HEK293 (cell line): ENCODE results near the gene STK11.

Experiments
- CTCF ChIA-PET: fragments of 350-600 bp; formaldehyde crosslinking; extraction: SDS; loops from one replicate; lab custom pipeline; 2021; ENCODE audit warnings: antibody characterized with exemption; lab: Yijun Ruan, JAX
- POLR2A ChIA-PET: fragments of 300-600 bp; formaldehyde crosslinking; extraction: SDS; loops from one replicate; lab custom pipeline; 2020; ENCODE audit warnings: antibody characterized with exemption, inconsistent platforms; lab: Yijun Ruan, JAX
- H3K27ac ChIP-seq: fragments of 200-500 bp; sonication (Bioruptor generic); 2 replicates; pipeline ENCODE4 v1.5.1; 2014; ENCODE audit warnings: low read depth, low read length, control low read depth, inconsistent platforms; ENCODE audit errors: extremely low read depth
- H3K36me3 ChIP-seq, 2 experiments: fragments of 200-500 bp in 1 of 2; sonication (Bioruptor generic) in 1 of 2; 1 replicate in 1 of 2; 2 replicates in 1 of 2; pipeline ENCODE4 v1.5.1; 2014 to 2017; ENCODE audit warnings: inconsistent platforms in 2 of 2, low read length in 2 of 2; ENCODE audit not compliant: control insufficient read depth in 2 of 2, insufficient read depth in 1 of 2
- H3K4me1 ChIP-seq: fragments of 200-500 bp; sonication (Bioruptor generic); 2 replicates; pipeline ENCODE4 v1.5.1; 2014; ENCODE audit warnings: mild to moderate bottlenecking, low read length, inconsistent platforms; ENCODE audit not compliant: control insufficient read depth, insufficient read depth
- H3K4me3 ChIP-seq: 2 replicates; pipeline ENCODE4 v1.5.1; 2011; ENCODE audit warnings: low read depth, mild to moderate bottlenecking, control low read depth, low read length, moderate library complexity
- H3K9me3 ChIP-seq: fragments of 200-500 bp; sonication (Bioruptor generic); 2 replicates; pipeline ENCODE4 v1.5.1; 2014; ENCODE audit warnings: low read depth, low read length, inconsistent platforms; ENCODE audit not compliant: control insufficient read depth, insufficient read depth
- GLIS1 ChIP-seq: fragments of 450-650 bp; formaldehyde crosslinking; IDR thresholded peaks from 2 replicates; pipeline ENCODE4 v1.5.1; 2016; ENCODE audit warnings: missing biosample characterization, missing genetic modification characterization
- HOXC10 ChIP-seq: sonication (generic); formaldehyde crosslinking; IDR thresholded peaks from 2 replicates; pipeline ENCODE4 v1.8.1; 2023; ENCODE audit warnings: mild to moderate bottlenecking, missing genetic modification reagents
- KLF10 ChIP-seq: fragments of 450-650 bp; IDR thresholded peaks from 2 replicates; pipeline ENCODE4 v1.5.1; 2018; ENCODE audit warnings: missing biosample characterization, mild to moderate bottlenecking, missing genetic modification characterization
- KLF9 ChIP-seq: fragments of 450-650 bp; formaldehyde crosslinking; IDR thresholded peaks from 2 replicates; pipeline ENCODE4 v1.5.1; 2016; ENCODE audit warnings: missing biosample characterization, missing genetic modification characterization, low read depth
- SALL2 ChIP-seq: fragments of 450-650 bp; formaldehyde crosslinking; IDR thresholded peaks from 2 replicates; pipeline ENCODE4 v1.5.0; 2017; ENCODE audit warnings: missing biosample characterization, mild to moderate bottlenecking, missing genetic modification characterization, borderline replicate concordance
- SCRT1 ChIP-seq: fragments of 450-650 bp; formaldehyde crosslinking; IDR thresholded peaks from 2 replicates; pipeline ENCODE4 v1.5.1; 2016; ENCODE audit warnings: missing biosample characterization, missing genetic modification characterization, borderline replicate concordance
- ZEB2 ChIP-seq: fragments of 450-650 bp; formaldehyde crosslinking; IDR thresholded peaks from 2 replicates; pipeline ENCODE4 v1.5.1; 2016; ENCODE audit warnings: missing biosample characterization, missing genetic modification characterization
- ZFP3 ChIP-seq: fragments of 450-650 bp; formaldehyde crosslinking; IDR thresholded peaks from 2 replicates; pipeline ENCODE4 v1.5.1; 2016; ENCODE audit warnings: low read depth, missing biosample characterization, missing genetic modification characterization
- ZFP37 ChIP-seq: fragments of 450-650 bp; formaldehyde crosslinking; IDR thresholded peaks from 2 replicates; pipeline ENCODE4 v1.5.1; 2016; ENCODE audit warnings: missing biosample characterization, missing genetic modification characterization
- ZNF24 ChIP-seq: fragments of 450-650 bp; formaldehyde crosslinking; IDR thresholded peaks from 2 replicates; pipeline ENCODE4 v1.5.1; 2016; ENCODE audit warnings: missing biosample characterization, missing genetic modification characterization
- ZNF26 ChIP-seq: fragments of 450-650 bp; formaldehyde crosslinking; IDR thresholded peaks from 2 replicates; pipeline ENCODE4 v1.5.1; 2016; ENCODE audit warnings: missing biosample characterization, missing genetic modification characterization
- ZNF362 ChIP-seq: fragments of 450-650 bp; formaldehyde crosslinking; IDR thresholded peaks from 2 replicates; pipeline ENCODE4 v1.5.1; 2016; ENCODE audit warnings: missing biosample characterization, missing genetic modification characterization
- ZNF423 ChIP-seq: fragments of 450-650 bp; formaldehyde crosslinking; IDR thresholded peaks from 2 replicates; pipeline ENCODE4 v1.5.1; 2016; ENCODE audit warnings: missing biosample characterization, missing genetic modification characterization
- ZNF558 ChIP-seq: fragments of 450-650 bp; formaldehyde crosslinking; IDR thresholded peaks from 2 replicates; pipeline ENCODE4 v1.5.1; 2016; ENCODE audit warnings: missing biosample characterization, missing genetic modification characterization
- ZNF585B ChIP-seq: fragments of 450-650 bp; formaldehyde crosslinking; IDR thresholded peaks from 2 replicates; pipeline ENCODE4 v1.5.1; 2016; ENCODE audit warnings: missing biosample characterization, missing genetic modification characterization
- ZNF658 ChIP-seq: fragments of 450-650 bp; formaldehyde crosslinking; IDR thresholded peaks from 2 replicates; pipeline ENCODE4; 2016; ENCODE audit warnings: missing biosample characterization, missing genetic modification characterization
- TF ChIP-seq, protein P1 (sequence below): fragments of 450-650 bp; formaldehyde crosslinking; IDR thresholded peaks from 2 replicates; pipeline ENCODE4 v1.5.1; 2016; ENCODE audit warnings: missing biosample characterization, missing genetic modification characterization
- TF ChIP-seq, protein P2 (sequence below): fragments of 450-650 bp; formaldehyde crosslinking; IDR thresholded peaks from 2 replicates; pipeline ENCODE4 v1.5.1; 2016; ENCODE audit warnings: missing biosample characterization, missing genetic modification characterization, borderline replicate concordance
- TF ChIP-seq, protein P3 (sequence below): fragments of 450-650 bp; formaldehyde crosslinking; IDR thresholded peaks from 2 replicates; pipeline ENCODE4 v1.5.1; 2016; ENCODE audit warnings: missing biosample characterization, missing genetic modification characterization

The STK11 gene

DNA sequence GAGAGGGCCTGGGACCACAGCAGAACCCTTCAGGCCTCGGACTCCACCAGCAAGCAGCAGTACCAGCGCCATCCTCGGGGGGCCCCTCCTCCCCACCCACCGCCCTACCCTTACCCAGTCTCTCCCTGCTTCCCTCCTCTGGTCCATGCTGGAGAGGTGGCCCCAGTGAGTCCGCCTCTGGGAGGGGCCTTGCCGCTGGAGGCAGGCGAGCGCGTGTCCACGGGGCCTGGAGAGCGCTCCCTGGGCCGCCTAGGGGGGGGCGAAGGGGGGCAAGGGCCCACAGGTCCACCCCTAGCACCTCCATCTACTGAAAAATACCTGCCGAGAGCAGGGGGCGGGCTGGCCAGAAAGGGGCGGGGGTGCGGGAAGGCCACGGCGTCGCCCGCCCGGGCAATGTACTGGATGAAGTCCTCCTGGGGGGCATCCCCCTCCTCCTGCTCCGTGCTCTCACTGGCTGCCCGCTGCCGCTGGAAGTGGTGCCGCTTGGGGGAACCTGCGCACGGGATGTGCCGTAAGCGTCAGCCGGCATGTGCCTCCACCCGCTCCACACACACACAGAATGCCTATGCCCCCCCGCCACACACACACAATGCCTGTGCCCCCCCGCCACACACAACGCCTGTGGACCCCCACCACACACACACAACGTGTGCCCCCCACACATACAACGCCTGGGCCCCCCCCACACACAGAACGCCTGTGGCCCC, 25.4 kb downstream of the STK11 start (continued):
- TF ChIP-seq, protein P1, sequence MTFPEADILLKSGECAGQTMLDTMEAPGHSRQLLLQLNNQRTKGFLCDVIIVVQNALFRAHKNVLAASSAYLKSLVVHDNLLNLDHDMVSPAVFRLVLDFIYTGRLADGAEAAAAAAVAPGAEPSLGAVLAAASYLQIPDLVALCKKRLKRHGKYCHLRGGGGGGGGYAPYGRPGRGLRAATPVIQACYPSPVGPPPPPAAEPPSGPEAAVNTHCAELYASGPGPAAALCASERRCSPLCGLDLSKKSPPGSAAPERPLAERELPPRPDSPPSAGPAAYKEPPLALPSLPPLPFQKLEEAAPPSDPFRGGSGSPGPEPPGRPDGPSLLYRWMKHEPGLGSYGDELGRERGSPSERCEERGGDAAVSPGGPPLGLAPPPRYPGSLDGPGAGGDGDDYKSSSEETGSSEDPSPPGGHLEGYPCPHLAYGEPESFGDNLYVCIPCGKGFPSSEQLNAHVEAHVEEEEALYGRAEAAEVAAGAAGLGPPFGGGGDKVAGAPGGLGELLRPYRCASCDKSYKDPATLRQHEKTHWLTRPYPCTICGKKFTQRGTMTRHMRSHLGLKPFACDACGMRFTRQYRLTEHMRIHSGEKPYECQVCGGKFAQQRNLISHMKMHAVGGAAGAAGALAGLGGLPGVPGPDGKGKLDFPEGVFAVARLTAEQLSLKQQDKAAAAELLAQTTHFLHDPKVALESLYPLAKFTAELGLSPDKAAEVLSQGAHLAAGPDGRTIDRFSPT (tag by site-specific recombination) = peak; percentile 15; the same call in 1 of the 2 replicates
- no peak for TF ChIP-seq ZNF585B (tag by site-specific recombination)
- no peak for TF ChIP-seq ZNF558
- no peak for TF ChIP-seq SALL2 (tag by site-specific recombination)
- peak; percentile 43 for TF ChIP-seq GLIS1 (tag by site-specific recombination)
- TF ChIP-seq, protein P2, sequence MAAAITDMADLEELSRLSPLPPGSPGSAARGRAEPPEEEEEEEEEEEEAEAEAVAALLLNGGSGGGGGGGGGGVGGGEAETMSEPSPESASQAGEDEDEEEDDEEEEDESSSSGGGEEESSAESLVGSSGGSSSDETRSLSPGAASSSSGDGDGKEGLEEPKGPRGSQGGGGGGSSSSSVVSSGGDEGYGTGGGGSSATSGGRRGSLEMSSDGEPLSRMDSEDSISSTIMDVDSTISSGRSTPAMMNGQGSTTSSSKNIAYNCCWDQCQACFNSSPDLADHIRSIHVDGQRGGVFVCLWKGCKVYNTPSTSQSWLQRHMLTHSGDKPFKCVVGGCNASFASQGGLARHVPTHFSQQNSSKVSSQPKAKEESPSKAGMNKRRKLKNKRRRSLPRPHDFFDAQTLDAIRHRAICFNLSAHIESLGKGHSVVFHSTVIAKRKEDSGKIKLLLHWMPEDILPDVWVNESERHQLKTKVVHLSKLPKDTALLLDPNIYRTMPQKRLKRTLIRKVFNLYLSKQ (tag by site-specific recombination) = no peak
- TF ChIP-seq ZFP37 (tag by site-specific recombination) = no peak
- no peak for TF ChIP-seq ZNF26

DNA sequence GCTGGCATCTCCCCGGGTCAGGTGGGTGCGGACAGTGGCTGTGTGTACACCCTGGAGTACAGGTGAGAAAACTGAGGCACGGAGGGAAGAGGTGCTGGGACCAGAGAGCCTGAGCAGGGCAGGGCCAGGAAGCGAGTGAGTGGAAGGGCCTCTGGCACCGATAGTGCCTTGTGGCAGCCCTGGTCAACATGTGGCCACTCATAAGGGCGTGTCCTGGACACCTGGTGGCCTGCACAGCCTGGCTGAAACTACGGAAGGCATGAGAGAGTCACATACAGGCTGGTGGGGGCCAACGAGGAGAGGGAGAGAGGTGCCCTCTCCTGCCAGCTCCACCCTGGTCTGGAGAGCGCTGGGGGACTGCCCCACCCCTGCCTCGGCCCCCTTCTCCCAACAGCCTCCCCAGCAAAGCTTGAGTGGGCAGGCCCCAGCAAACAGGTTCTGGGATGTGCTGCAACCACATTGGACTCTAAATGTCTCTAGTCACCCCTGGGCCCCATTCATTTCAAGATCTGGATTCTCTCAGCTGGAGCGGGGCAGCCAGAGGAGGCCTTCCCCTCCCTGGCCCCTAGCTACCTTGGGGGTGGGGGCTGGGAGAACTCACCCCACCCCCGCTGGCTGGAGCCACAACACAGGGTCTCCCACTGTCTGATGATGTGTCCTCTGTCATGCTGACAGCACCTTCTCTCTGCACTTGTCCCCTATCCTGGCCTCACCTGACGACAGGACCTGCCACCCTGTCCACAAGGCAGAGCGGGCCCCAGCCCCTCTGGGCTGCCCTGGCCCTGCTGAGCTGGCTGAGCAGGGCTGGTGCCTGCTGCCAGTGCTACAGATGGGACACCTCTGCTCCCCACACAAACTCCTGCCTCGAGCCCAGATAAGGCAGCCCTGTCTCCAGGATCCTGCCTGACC, 26.4 kb downstream of the STK11 start:
- peaks cover 0 to 52% of the 10 kb centered on the region in 2 experiments; a peak in 1 of 3 replicates for H3K36me3 ChIP-seq
- POLR2A ChIA-PET = interaction anchor here (0.9 kb wide), 1 partner anchor 127 kb away, joined by 3 read pairs; no protein-coding TSS in a partner anchor
- H3K9me3 ChIP-seq = no peaks in the 10 kb centered on the region
- H3K4me3 ChIP-seq = no peak overlapping the region
- CTCF ChIA-PET = interaction anchor here (0.9 to 2.2 kb wide), 2 partner anchors 10 to 14 kb away, joined by 3 to 6 read pairs; no protein-coding TSS in a partner anchor
- peak overlapping the region; percentile 28; the same call in 1 of the 2 replicates for H3K27ac ChIP-seq
- no peaks in the 10 kb centered on the region; the same call in 1 of the 2 replicates for H3K4me1 ChIP-seq
- TF ChIP-seq KLF9 (tag by site-specific recombination) (0 out of 2 replicates have a peak, but pooled peaks have one; percentile 15), ZNF362 (tag by site-specific recombination) (no peak), ZEB2 (tag by site-specific recombination) (0 out of 2 replicates have a peak, but pooled peaks have one; percentile 27), HOXC10 (no peak), ZNF423 (tag by site-specific recombination) (no peak), ZFP3 (no peak), ZNF658 (tag by site-specific recombination) (no peak), SCRT1 (tag by site-specific recombination) (0 out of 2 replicates have a peak, but pooled peaks have one; percentile 24), ZNF24 (tag by site-specific recombination) (no peak; the same call in 1 of the 2 replicates), ZNF558 (no peak), KLF10 (tag by site-specific recombination) (no peak)
- TF ChIP-seq, protein P3, sequence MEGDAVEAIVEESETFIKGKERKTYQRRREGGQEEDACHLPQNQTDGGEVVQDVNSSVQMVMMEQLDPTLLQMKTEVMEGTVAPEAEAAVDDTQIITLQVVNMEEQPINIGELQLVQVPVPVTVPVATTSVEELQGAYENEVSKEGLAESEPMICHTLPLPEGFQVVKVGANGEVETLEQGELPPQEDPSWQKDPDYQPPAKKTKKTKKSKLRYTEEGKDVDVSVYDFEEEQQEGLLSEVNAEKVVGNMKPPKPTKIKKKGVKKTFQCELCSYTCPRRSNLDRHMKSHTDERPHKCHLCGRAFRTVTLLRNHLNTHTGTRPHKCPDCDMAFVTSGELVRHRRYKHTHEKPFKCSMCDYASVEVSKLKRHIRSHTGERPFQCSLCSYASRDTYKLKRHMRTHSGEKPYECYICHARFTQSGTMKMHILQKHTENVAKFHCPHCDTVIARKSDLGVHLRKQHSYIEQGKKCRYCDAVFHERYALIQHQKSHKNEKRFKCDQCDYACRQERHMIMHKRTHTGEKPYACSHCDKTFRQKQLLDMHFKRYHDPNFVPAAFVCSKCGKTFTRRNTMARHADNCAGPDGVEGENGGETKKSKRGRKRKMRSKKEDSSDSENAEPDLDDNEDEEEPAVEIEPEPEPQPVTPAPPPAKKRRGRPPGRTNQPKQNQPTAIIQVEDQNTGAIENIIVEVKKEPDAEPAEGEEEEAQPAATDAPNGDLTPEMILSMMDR (tag by site-specific recombination) = no peak
